GM18505 (cell line): ENCODE measurements around the gene RELA.

ENCODE experiments used
- ATAC-seq: cut with Tn5 transposase; IDR thresholded peaks from one replicate; pipeline ENCODE4 v1.9.1; 2021; ENCODE audit not compliant: unreplicated experiment
- POLR2A ChIP-seq: IDR thresholded peaks from 4 replicates; pipeline ENCODE4 v1.6.1; 2011; ENCODE audit warnings: borderline replicate concordance; ENCODE audit not compliant: insufficient read depth, insufficient read length; ENCODE audit errors: extremely low read depth

RELA gene

GRCh38 chr11:65658174-65659021, 4.3 kb downstream of the RELA start:
- TF ChIP-seq POLR2A, result no peak
- ATAC-seq, result no peak

GRCh38 chr11:65657426-65657825, 5.3 kb downstream of the RELA start:
- TF ChIP-seq POLR2A, result no peak
- no peak for ATAC-seq

- no peak for ATAC-seq
- peak; percentile 19 for TF ChIP-seq POLR2A
These were observed 7.0 kb downstream of the RELA start for GRCh38 chr11:65655570-65656332.

GRCh38 chr11:65654375-65655349, 8.1 kb downstream of the RELA start:
- ATAC-seq, result no peak
- no peak for TF ChIP-seq POLR2A

GRCh38 chr11:65653229-65654225, 9.2 kb downstream of the RELA start:
- no peak for ATAC-seq
- TF ChIP-seq POLR2A, result no peak

GRCh38 chr11:65652511-65653228, 10.0 kb downstream of the RELA start:
- peak; percentile 74 for ATAC-seq

GRCh38 chr11:65651589-65652510, 10.9 kb downstream of the RELA start:
- ATAC-seq, result no peak
- TF ChIP-seq POLR2A, result no peak

More at GRCh38 chr11:65652511-65653228, 10.0 kb downstream of the RELA start:
- TF ChIP-seq POLR2A, result peak; percentile 84

GRCh38 chr11:65651339-65651588, 11.5 kb downstream of the RELA start:
- no peak for TF ChIP-seq POLR2A
- ATAC-seq, result no peak

- no peak for TF ChIP-seq POLR2A
- ATAC-seq, result no peak
These were observed 12.0 kb downstream of the RELA start for GRCh38 chr11:65650547-65651338.

- TF ChIP-seq POLR2A, result no peak
These were observed 12.8 kb downstream of the RELA start for GRCh38 chr11:65649656-65650546.

More at GRCh38 chr11:65649656-65650546, 12.8 kb downstream of the RELA start:
- ATAC-seq, result no peak
